HCT116 (cell line): ENCODE data around the gene AIRE. TPM values are rescaled to one million over a fixed set of nuclear protein-coding genes. Genes with fewer than 3 reads are reported as not detected.

Source experiments
- ATAC-seq: fragments of 200-7000 bp; cut with Tn5 transposase; 2 replicates; pipeline ENCODE4 v1.9.1; 2020; ENCODE audit warnings: mild to moderate bottlenecking, moderate library complexity
- BruUV-seq: library from RNA; stranded (reverse); fragments of 400-500 nt; replicated peaks from 2 replicates; lab custom pipeline; 2021; lab: Mats Ljungman, UMichigan
- CTCF ChIA-PET: fragments of 300-600 bp; sonication (Branson Sonifier 250); formaldehyde crosslinking; loops from one replicate; lab custom pipeline; 2021; ENCODE audit warnings: antibody characterized with exemption; lab: Charles Lee
- POLR2A ChIA-PET: fragments of 300-600, 350-600 bp; sonication (Branson Sonifier 250); formaldehyde crosslinking; loops from one replicate; lab custom pipeline; 2021; ENCODE audit warnings: antibody characterized with exemption; lab: Charles Lee
- RAD21 ChIA-PET, 2 experiments: fragments of 300-600 bp; sonication (Branson Sonifier 250); formaldehyde crosslinking; loops; one replicate each; lab custom pipeline; 2023; ENCODE audit warnings: low total read pairs in 2 of 2; ENCODE audit not compliant: uncharacterized antibody in 2 of 2, unreplicated experiment in 2 of 2, low non-redundant PET in 1 of 2; lab: Charles Lee
- DNase-seq: peaks from one replicate; pipeline ENCODE4 v3.0.0-alpha.2; 2010; ENCODE audit warnings: low read depth, low spot score
- H2AFZ ChIP-seq: fragments of 200-600 bp; shearing (Covaris generic), sonication (generic); 2 replicates; pipeline ENCODE4 v1.6.1; 2017; ENCODE audit warnings: low read depth, mixed run types, mixed read lengths, antibody characterized with exemption, low read length; ENCODE audit not compliant: poor library complexity, severe bottlenecking
- H3K27ac ChIP-seq: 2 replicates; pipeline ENCODE4 v1.5.1; 2012; ENCODE audit warnings: low read depth, low read length
- H3K27me3 ChIP-seq: fragments of 200-600 bp; sonication (generic); 2 replicates; pipeline ENCODE4 v1.6.1; 2016; ENCODE audit warnings: mixed run types, low read length, mixed read lengths; ENCODE audit not compliant: insufficient read depth
- H3K36me3 ChIP-seq, 2 experiments: fragments of 200-500 bp in 1 of 2; fragments of 200-600 bp in 1 of 2; sonication (Bioruptor generic) in 1 of 2; sonication (generic) in 1 of 2; 2 replicates each; pipeline versions ENCODE4 v1.5.1 to v1.6.1; 2014 to 2016; ENCODE audit warnings: low read length in 2 of 2, inconsistent platforms in 1 of 2, mixed read lengths in 1 of 2, mixed run types in 1 of 2; ENCODE audit not compliant: insufficient read depth in 2 of 2, control insufficient read depth in 1 of 2
- H3K4me1 ChIP-seq, 2 experiments: fragments of 200-600 bp in 1 of 2; sonication (generic) in 1 of 2; 2 replicates each; pipeline versions ENCODE4 v1.5.1 to v1.6.1; 2012 to 2017; ENCODE audit warnings: low read length in 2 of 2, inconsistent platforms in 1 of 2, mild to moderate bottlenecking in 1 of 2, mixed read lengths in 1 of 2, mixed run types in 1 of 2, moderate library complexity in 1 of 2; ENCODE audit not compliant: insufficient read depth in 2 of 2, control insufficient read depth in 1 of 2
- H3K4me2 ChIP-seq: fragments of 200-600 bp; sonication (generic); 2 replicates; pipeline ENCODE4 v1.6.1; 2017; ENCODE audit warnings: mixed run types, low read length, mixed read lengths
- H3K4me3 ChIP-seq, 2 experiments: fragments of 200-600 bp in 1 of 2; sonication (generic) in 1 of 2; replicated peaks in 1 of 2; 2 replicates each; pipeline ENCODE4 v1.5.1; 2011 to 2016; ENCODE audit warnings: low read length in 2 of 2, control low read depth in 1 of 2, low read depth in 1 of 2, mild to moderate bottlenecking in 1 of 2, mixed read lengths in 1 of 2, mixed run types in 1 of 2
- H3K79me2 ChIP-seq: fragments of 200-600 bp; sonication (generic); 2 replicates; pipeline ENCODE4 v1.6.1; 2017; ENCODE audit warnings: mild to moderate bottlenecking, mixed run types, low read length, moderate library complexity, mixed read lengths; ENCODE audit not compliant: insufficient read depth
- H3K9ac ChIP-seq: fragments of 200-600 bp; sonication (generic); 2 replicates; pipeline ENCODE4 v1.6.1; 2016; ENCODE audit warnings: low read length, mixed read lengths
- H3K9me2 ChIP-seq: fragments of 200-600 bp; sonication (generic), shearing (Covaris generic); 2 replicates; pipeline ENCODE4 v1.6.1; 2017; ENCODE audit warnings: mixed run types, mild to moderate bottlenecking, moderate library complexity; ENCODE audit not compliant: insufficient read depth
- H3K9me3 ChIP-seq, 2 experiments: fragments of 200-500 bp in 1 of 2; fragments of 200-600 bp in 1 of 2; sonication (Bioruptor generic) in 1 of 2; sonication (generic) in 1 of 2; 2 replicates each; pipeline ENCODE4 v1.6.1; 2014 to 2017; ENCODE audit warnings: low read length in 2 of 2, mixed read lengths in 2 of 2, inconsistent platforms in 1 of 2, low read depth in 1 of 2, mild to moderate bottlenecking in 1 of 2, mixed run types in 1 of 2, moderate library complexity in 1 of 2; ENCODE audit not compliant: control insufficient read depth in 1 of 2, insufficient read depth in 1 of 2
- H4K20me1 ChIP-seq: fragments of 200-600 bp; sonication (generic), shearing (Covaris generic); 2 replicates; pipeline ENCODE4 v1.6.1; 2017; ENCODE audit warnings: mixed run types, mild to moderate bottlenecking, moderate library complexity; ENCODE audit not compliant: insufficient read depth
- CBX3 ChIP-seq: IDR thresholded peaks from 2 replicates; pipeline ENCODE4 v1.6.1; 2012; ENCODE audit warnings: low read depth
- CEBPB ChIP-seq: IDR thresholded peaks from 2 replicates; pipeline ENCODE4 v1.6.1; 2012; ENCODE audit warnings: low read depth
- CTCF ChIP-seq, 3 experiments: fragments of 200-600 bp in 1 of 3; sonication (generic) in 1 of 3; IDR thresholded peaks in 2 of 3; conservative IDR thresholded peaks in 1 of 3; 2 replicates each; pipeline ENCODE4 v1.5.1; 2012 to 2017; ENCODE audit warnings: low read depth in 2 of 3, low read length in 2 of 3, antibody characterized with exemption in 1 of 3, borderline replicate concordance in 1 of 3, control low read depth in 1 of 3, mild to moderate bottlenecking in 1 of 3, mixed read lengths in 1 of 3, mixed run types in 1 of 3, moderate library complexity in 1 of 3; ENCODE audit not compliant: insufficient read depth in 1 of 3
- EGR1 ChIP-seq: IDR thresholded peaks from 2 replicates; pipeline ENCODE4 v1.6.1; 2012; ENCODE audit warnings: low read depth
- ELF1 ChIP-seq: IDR thresholded peaks from 2 replicates; pipeline ENCODE4 v1.6.1; 2012; ENCODE audit warnings: low read depth, borderline replicate concordance
- EZH2 ChIP-seq: fragments of 200-600 bp; sonication (generic); IDR thresholded peaks from 2 replicates; pipeline ENCODE4 v1.6.1; 2017; ENCODE audit warnings: antibody characterized with exemption, mixed run types
- EZH2phosphoT487 ChIP-seq: fragments of 200-600 bp; IDR thresholded peaks from 2 replicates; pipeline ENCODE4 v1.6.1; 2018; ENCODE audit warnings: antibody characterized with exemption, borderline replicate concordance
- JUND ChIP-seq: IDR thresholded peaks from 2 replicates; pipeline ENCODE4 v1.6.1; 2012
- POLR2A ChIP-seq: IDR thresholded peaks from 2 replicates; pipeline ENCODE4 v1.7.0; 2011; ENCODE audit warnings: borderline replicate concordance; ENCODE audit not compliant: insufficient read depth, insufficient read length; ENCODE audit errors: extremely low read depth
- POLR2AphosphoS5 ChIP-seq: IDR thresholded peaks from 2 replicates; pipeline ENCODE4 v1.6.1; 2011; ENCODE audit warnings: mild to moderate bottlenecking, low read depth, low read length, moderate library complexity
- REST ChIP-seq: IDR thresholded peaks from 2 replicates; pipeline ENCODE4 v1.6.1; 2012; ENCODE audit warnings: low read depth
- SP1 ChIP-seq: IDR thresholded peaks from 2 replicates; pipeline ENCODE4 v1.6.1; 2012; ENCODE audit warnings: low read depth
- SRF ChIP-seq: IDR thresholded peaks from 2 replicates; pipeline ENCODE4 v1.6.1; 2012; ENCODE audit warnings: low read depth
- TCF7L2 ChIP-seq: IDR thresholded peaks from 2 replicates; pipeline ENCODE4 v1.7.0; 2011; ENCODE audit warnings: borderline replicate concordance, inconsistent platforms; ENCODE audit not compliant: insufficient read depth, insufficient read length; ENCODE audit errors: extremely low read depth
- ZFX ChIP-seq: fragments of 450-650 bp; IDR thresholded peaks from 2 replicates; pipeline ENCODE4 v1.6.1; 2017
- ZNF274 ChIP-seq: fragments of 200-500 bp; sonication (Bioruptor generic); IDR thresholded peaks from 2 replicates; pipeline ENCODE4 v1.6.1; 2014; ENCODE audit warnings: mild to moderate bottlenecking, low read depth, low read length, inconsistent platforms
- intact Hi-C: fragments of 100-400 bp; cut with micrococcal nuclease; formaldehyde crosslinking; loops from 2 replicates; pipeline ENCODE4 v1.10.0; 2022
- total RNA-seq: library from RNA; stranded (reverse); gene quantifications from one replicate; pipeline ENCODE4 v1.2.1, GENCODE V29; 2021; ENCODE audit not compliant: unreplicated experiment

AIRE gene
- total RNA-seq, 1 experiment from 2014 or later = not detected

GRCh38 chr21:44300262-44300959 is 14.7 kb downstream of the AIRE start:
- no TSS peak for BruUV-seq
- H3K4me1 ChIP-seq = peaks cover 15 to 48% of the 10 kb centered on the region in 2 experiments

More at GRCh38 chr21:44300262-44300959, 14.7 kb downstream of the AIRE start:
- ChIA-PET RAD21 (no interaction called here), CTCF (no interaction called here), POLR2A (interaction anchor here (1.0 kb wide), 1 partner anchor 39 kb away, joined by 3 read pairs; the partner anchor contains the start of gene CFAP410)
- peaks cover 46% of the 10 kb centered on the region for H3K79me2 ChIP-seq
- no peaks in the 10 kb centered on the region for H4K20me1 ChIP-seq
- TF ChIP-seq EZH2phosphoT487 = no peak
- no peak for TF ChIP-seq ELF1
- no peak for TF ChIP-seq EZH2
- TF ChIP-seq POLR2A = no peak
- TF ChIP-seq EGR1 = no peak
- TF ChIP-seq TCF7L2 = no peak
- TF ChIP-seq REST = no peak
- 0 out of 2 replicates have a peak, but pooled peaks have one; percentile 21 for TF ChIP-seq POLR2AphosphoS5
- no peak for TF ChIP-seq CBX3
- TF ChIP-seq ZNF274 = no peak
- peak; percentile 72; the same call in 1 of the 2 replicates for TF ChIP-seq ZFX
- TF ChIP-seq JUND = no peak
- no peak for TF ChIP-seq CEBPB
- TF ChIP-seq SP1 = no peak
- no peak for TF ChIP-seq CTCF (IDR thresholded peaks at IDR 0.05 in 2 of 3, conservative IDR thresholded peaks at IDR 0.05 in 1 of 3; ENCODE audit: borderline replicate concordance in 1 of 3, insufficient read depth in 1 of 3, low read depth in 2 of 3, low read length in 2 of 3)
- no peak for TF ChIP-seq SRF
- H3K4me3 ChIP-seq = peak overlapping the region; percentile 74 to 76
- peak overlapping the region; percentile 98 for H3K4me2 ChIP-seq
- no peaks in the 10 kb centered on the region for H3K27me3 ChIP-seq
- H3K9me3 ChIP-seq = no peaks in the 10 kb centered on the region
- H3K36me3 ChIP-seq = 0 out of 4 replicates have a peak, but pooled peaks cover 0 to 2% of the 10 kb centered on the region in 2 experiments
- peak overlapping the region; percentile 92 for H3K27ac ChIP-seq
- ATAC-seq (peak; percentile 63), DNase-seq (no peak)
- H3K9ac ChIP-seq = peak overlapping the region; percentile 88
- H3K9me2 ChIP-seq = no peaks in the 10 kb centered on the region
- H2AFZ ChIP-seq = no peak overlapping the region
- intact Hi-C loops = no loop called here
